ENCODE results near the gene SAP130.

Gene SAP130

GRCh38 chr2:128026448-128027277 lies 1.2 kb downstream of the SAP130 start:
- DNase-seq (ENCODE audit: low spot score), result no peak

GRCh38 chr2:128024816-128025215 lies 3.0 kb downstream of the SAP130 start:
- no peak for DNase-seq (ENCODE audit: low spot score)

- DNase-seq (ENCODE audit: low spot score), result no peak
Observed at GRCh38 chr2:128017561-128017960, 10.3 kb downstream of the SAP130 start.

- no peak for DNase-seq (ENCODE audit: low spot score)
Observed at GRCh38 chr2:128016620-128017019, 11.2 kb downstream of the SAP130 start.

- no peak for DNase-seq (ENCODE audit: low spot score)
Observed at GRCh38 chr2:128012698-128013097, 15.2 kb downstream of the SAP130 start.

GRCh38 chr2:128008074-128008672 lies 19.7 kb downstream of the SAP130 start:
- no peak for DNase-seq (ENCODE audit: low spot score)

- DNase-seq (ENCODE audit: low spot score), result no peak
Observed at GRCh38 chr2:128004509-128004908, 23.4 kb downstream of the SAP130 start.

- no peak for DNase-seq (ENCODE audit: low spot score)
Observed at GRCh38 chr2:128003463-128003862, 24.4 kb downstream of the SAP130 start.

- DNase-seq (ENCODE audit: low spot score), result no peak
Observed at GRCh38 chr2:127996160-127996559, 31.7 kb downstream of the SAP130 start.

- DNase-seq (ENCODE audit: low spot score), result no peak
Observed at GRCh38 chr2:127995725-127996124, 32.1 kb downstream of the SAP130 start.

GRCh38 chr2:127993659-127994058 lies 34.2 kb downstream of the SAP130 start:
- DNase-seq (ENCODE audit: low spot score), result no peak

GRCh38 chr2:127991742-127992141 lies 36.1 kb downstream of the SAP130 start:
- no peak for DNase-seq (ENCODE audit: low spot score)

- no peak for DNase-seq (ENCODE audit: low spot score)
Observed at GRCh38 chr2:127986548-127987079, 41.2 kb downstream of the SAP130 start.

- no peak for DNase-seq (ENCODE audit: low spot score)
Observed at GRCh38 chr2:127985735-127986134, 42.1 kb downstream of the SAP130 start.

GRCh38 chr2:127985026-127985734 lies 42.7 kb downstream of the SAP130 start:
- DNase-seq (ENCODE audit: low spot score), result no peak

GRCh38 chr2:127984551-127984950 lies 43.3 kb downstream of the SAP130 start:
- DNase-seq (ENCODE audit: low spot score), result no peak

- DNase-seq (ENCODE audit: low spot score), result no peak
Observed at GRCh38 chr2:127969446-127969845, 58.4 kb downstream of the SAP130 start.

GRCh38 chr2:127968610-127969339 lies 59.1 kb downstream of the SAP130 start:
- DNase-seq (ENCODE audit: low spot score), result no peak

- no peak for DNase-seq (ENCODE audit: low spot score)
Observed at GRCh38 chr2:127961729-127962128, 66.1 kb downstream of the SAP130 start.

GRCh38 chr2:127957240-127957639 lies 70.6 kb downstream of the SAP130 start:
- no peak for DNase-seq (ENCODE audit: low spot score)

GRCh38 chr2:127954857-127955256 lies 73.0 kb downstream of the SAP130 start:
- no peak for DNase-seq (ENCODE audit: low spot score)

GRCh38 chr2:127953849-127954248 lies 74.0 kb downstream of the SAP130 start:
- no peak for DNase-seq (ENCODE audit: low spot score)
